HCT116 (cell line): ENCODE results near the gene DHRSX.

ENCODE experiments used
- CEBPB ChIP-seq: IDR thresholded peaks from 2 replicates; pipeline ENCODE4 v1.6.1; 2012; ENCODE audit warnings: low read depth
- CTCF ChIP-seq, 3 experiments: fragments of 200-600 bp in 1 of 3; sonication (generic) in 1 of 3; IDR thresholded peaks in 2 of 3; conservative IDR thresholded peaks in 1 of 3; 2 replicates each; pipeline ENCODE4 v1.5.1; 2012 to 2017; ENCODE audit warnings: low read depth in 2 of 3, low read length in 2 of 3, antibody characterized with exemption in 1 of 3, borderline replicate concordance in 1 of 3, control low read depth in 1 of 3, mild to moderate bottlenecking in 1 of 3, mixed read lengths in 1 of 3, mixed run types in 1 of 3, moderate library complexity in 1 of 3; ENCODE audit not compliant: insufficient read depth in 1 of 3

- TF ChIP-seq CEBPB (no peak), CTCF (IDR thresholded peaks at IDR 0.05 in 2 of 3, conservative IDR thresholded peaks at IDR 0.05 in 1 of 3; ENCODE audit: borderline replicate concordance in 1 of 3, insufficient read depth in 1 of 3, low read depth in 2 of 3, low read length in 2 of 3) (no peak)
Measured at GRCh38 chrX:2404776-2405175, 96.0 kb downstream of the DHRSX start.
